GM12873 (cell line): ENCODE data around the gene RNF169.

Experiments used
- TF ChIP-seq, protein P1 (sequence below): IDR thresholded peaks from 2 replicates; pipeline ENCODE4 v1.5.1; 2012; ENCODE audit warnings: low read depth, mild to moderate bottlenecking, moderate library complexity, low read length, control low read depth; ENCODE audit not compliant: insufficient read depth; ENCODE audit errors: missing control alignments

The RNF169 gene

DNA sequence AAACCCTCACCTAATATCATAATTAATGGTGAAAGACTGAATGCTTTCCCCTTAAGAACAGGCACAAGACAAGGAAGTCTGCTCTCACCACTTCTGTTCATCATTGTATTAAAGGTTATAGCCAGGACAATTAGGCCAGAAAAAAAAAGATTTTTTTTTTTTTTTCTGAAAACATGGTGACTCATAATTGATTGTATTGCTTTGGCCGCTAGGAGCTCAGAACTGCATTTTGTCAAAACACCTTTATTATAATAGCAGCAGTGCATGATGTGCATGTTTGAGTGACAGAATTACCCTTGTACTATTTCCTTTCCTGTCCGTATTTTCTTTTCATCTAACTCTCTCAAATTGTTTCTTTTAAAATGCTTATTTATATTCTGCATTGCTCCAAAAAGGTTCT, 98.1 kb downstream of the RNF169 start:
- TF ChIP-seq, protein P1, sequence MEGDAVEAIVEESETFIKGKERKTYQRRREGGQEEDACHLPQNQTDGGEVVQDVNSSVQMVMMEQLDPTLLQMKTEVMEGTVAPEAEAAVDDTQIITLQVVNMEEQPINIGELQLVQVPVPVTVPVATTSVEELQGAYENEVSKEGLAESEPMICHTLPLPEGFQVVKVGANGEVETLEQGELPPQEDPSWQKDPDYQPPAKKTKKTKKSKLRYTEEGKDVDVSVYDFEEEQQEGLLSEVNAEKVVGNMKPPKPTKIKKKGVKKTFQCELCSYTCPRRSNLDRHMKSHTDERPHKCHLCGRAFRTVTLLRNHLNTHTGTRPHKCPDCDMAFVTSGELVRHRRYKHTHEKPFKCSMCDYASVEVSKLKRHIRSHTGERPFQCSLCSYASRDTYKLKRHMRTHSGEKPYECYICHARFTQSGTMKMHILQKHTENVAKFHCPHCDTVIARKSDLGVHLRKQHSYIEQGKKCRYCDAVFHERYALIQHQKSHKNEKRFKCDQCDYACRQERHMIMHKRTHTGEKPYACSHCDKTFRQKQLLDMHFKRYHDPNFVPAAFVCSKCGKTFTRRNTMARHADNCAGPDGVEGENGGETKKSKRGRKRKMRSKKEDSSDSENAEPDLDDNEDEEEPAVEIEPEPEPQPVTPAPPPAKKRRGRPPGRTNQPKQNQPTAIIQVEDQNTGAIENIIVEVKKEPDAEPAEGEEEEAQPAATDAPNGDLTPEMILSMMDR: no peak

DNA sequence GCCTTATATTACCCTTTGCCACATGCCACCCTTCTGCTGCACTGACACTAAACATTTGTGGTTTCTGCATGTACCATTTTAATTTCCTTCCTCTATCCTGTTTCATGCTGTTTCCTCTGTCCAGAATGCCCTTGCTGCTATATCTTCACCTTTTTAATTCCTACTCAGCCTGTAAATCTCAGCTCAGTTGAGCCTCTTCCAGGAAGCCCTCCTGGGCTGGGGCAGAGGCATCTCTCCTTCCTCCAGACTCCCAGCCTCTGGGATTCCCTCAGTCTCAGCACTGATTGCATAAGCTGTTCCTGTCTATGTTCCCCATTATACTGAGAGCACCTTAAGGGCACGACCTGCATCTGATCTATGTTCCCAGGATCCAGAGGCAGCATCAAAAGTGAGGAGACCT, 98.7 kb downstream of the RNF169 start:
- TF ChIP-seq, protein P1: no peak

DNA sequence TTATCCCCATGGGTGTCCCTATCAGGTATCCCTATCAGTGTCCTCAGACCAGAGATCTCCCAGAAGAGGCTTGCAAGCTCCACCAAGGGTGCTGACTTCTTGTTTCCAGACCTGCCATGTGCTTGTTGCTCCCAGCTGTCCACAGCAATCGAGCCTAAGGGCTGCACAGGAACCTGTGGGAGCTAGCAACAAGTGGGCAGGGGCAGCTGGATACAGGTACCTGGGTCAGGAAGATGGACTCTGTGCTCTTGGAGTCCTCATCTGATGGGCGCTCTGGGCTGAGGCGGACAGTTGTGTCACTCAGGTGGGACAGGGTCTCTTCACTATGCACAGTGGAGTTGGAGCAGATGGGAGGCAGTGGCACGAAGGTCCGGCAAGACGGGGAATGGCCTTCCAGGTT, 99.2 kb downstream of the RNF169 start:
- TF ChIP-seq, protein P1: no peak

DNA sequence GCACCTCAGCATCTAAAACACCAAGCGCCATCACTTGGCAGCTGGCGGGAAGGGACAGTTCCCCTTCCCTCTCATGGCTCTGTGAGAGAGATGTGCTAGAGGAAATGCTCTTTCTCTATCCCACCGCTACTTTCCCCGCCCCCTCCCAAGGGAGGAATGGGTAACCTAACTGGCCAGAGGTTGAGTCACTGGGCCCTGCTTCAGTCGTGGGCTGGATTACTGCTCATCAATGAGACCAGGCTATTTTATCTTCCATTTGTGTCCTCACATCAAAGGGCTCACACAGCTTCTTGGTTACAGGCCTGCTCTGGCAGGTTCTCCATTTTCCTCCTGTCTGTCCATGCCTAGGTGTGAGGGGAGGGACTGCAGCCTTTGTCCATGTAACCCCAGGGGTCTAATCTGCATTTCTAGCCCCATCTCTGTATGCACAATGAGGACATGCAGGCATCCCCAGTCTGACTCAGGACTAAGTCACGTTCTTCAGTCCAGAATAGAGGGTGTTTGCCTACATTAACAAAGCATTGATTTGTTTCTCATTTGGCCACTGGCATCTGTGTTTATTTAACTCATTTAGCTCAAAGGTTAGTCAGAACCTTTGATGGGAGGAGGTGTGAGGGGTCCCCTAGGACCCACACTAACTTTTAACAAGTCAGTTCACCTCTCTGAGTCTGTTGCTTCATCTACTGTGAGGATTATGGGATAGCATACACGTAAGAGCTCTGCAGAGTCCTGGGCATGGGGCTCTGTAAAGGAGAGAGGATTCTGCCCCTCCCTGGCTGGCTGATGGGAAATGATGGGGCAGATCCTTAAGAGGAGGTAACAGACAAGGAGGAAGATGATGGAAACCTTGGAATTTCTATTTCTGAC, 101.1 kb downstream of the RNF169 start:
- TF ChIP-seq, protein P1: no peak

DNA sequence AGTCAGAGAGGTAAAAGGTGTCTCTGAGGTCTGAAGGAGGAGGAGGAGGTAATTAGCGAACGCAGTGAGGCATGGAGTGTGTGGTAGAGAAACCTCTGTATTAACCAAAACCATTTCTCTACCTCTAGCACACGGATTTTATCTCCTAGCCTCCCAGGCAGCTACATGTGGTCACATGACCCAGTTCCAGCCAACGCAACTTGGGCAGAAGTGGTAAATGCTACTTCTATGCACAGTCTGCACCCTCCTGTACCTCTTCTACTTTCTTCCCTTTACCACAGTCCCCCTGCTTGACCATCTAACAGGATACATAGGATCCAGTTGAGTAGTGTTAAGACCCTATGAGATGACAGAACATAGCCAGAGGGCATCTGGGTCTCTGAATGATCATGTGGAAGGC, 104.6 kb downstream of the RNF169 start:
- TF ChIP-seq, protein P1: no peak

DNA sequence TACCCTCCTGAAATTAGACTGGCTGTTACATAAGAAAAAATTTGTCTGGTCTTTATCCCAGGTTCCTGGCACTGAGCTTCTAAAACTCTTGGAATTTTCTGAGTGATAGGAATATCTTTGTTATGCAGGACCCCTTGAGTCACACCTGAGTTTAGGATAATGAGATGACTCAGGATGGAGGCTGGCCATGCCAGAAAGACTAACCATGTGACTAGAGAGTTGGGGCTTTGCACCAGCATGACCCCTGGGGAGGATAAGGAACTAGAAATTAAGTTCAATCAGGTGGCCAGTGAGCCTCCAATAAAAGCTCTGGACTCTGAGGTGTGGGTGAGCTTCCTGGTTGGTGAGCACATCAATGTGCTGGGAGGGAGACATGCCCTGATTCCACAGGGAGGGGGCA, 112.1 kb downstream of the RNF169 start:
- TF ChIP-seq, protein P1: no peak

DNA sequence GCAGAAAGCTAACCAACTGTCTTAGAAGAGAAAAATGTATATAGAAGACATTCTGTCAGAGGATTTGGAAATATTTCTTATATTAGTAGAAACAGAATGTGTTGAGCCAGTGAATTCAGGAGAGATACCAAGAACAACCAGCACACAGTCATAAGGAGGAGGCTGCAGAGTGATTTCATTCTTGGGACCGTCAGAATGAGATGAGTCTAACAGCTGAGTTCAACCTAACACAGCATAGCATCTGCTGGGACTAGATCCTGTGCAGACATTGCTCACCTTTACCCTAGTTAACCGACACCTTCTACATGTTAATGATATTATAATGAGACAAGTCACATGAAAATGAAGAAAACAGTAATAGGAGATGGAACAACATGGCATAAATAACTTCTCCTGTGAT, 114.8 kb downstream of the RNF169 start:
- TF ChIP-seq, protein P1: no peak
